SK-N-SH (cell line): ENCODE measurements around the gene UBE4B. TPM values are rescaled to one million over a fixed set of nuclear protein-coding genes. Genes with fewer than 3 reads are reported as not detected.
A peak's percentile ranks its signal among the peaks of the same experiment; 100 is the strongest.

Experiments
- CTCF ChIA-PET: fragments of 300-600, 350-600 bp; formaldehyde crosslinking; extraction: SDS; loops from one replicate; lab custom pipeline; 2021; lab: Yijun Ruan, JAX
- POLR2A ChIA-PET: fragments of 350-600 bp; sonication (Branson Sonifier 250); formaldehyde crosslinking; extraction: SDS; loops from one replicate; lab custom pipeline; 2020; ENCODE audit warnings: antibody characterized with exemption, inconsistent platforms; lab: Yijun Ruan, JAX
- DNase-seq: peaks from one replicate; pipeline ENCODE4 v3.0.0; 2012
- H2AFZ ChIP-seq: fragments of 200-600 bp; sonication (generic); 2 replicates; pipeline ENCODE4 v1.8.1; 2016; ENCODE audit warnings: antibody characterized with exemption, mild to moderate bottlenecking, low read depth
- H3F3A ChIP-seq: fragments of 200-600 bp; sonication (generic); replicated peaks from 2 replicates; pipeline ENCODE3; 2016; ENCODE audit warnings: antibody characterized with exemption, mild to moderate bottlenecking; ENCODE audit not compliant: insufficient read depth
- H3K27ac ChIP-seq, 2 experiments: fragments of 200-500 bp in 1 of 2; fragments of 200-600 bp in 1 of 2; sonication (Bioruptor generic) in 1 of 2; sonication (generic), shearing (Covaris generic) in 1 of 2; 2 replicates each; pipeline versions ENCODE4 v1.5.1 to v1.6.1; 2014 to 2016; ENCODE audit warnings: low read depth in 2 of 2, inconsistent platforms in 1 of 2, low read length in 1 of 2, mild to moderate bottlenecking in 1 of 2, mixed read lengths in 1 of 2
- H3K27me3 ChIP-seq: fragments of 200-600 bp; sonication (generic), shearing (Covaris generic); 2 replicates; pipeline ENCODE4 v1.6.1; 2016; ENCODE audit warnings: mixed run types; ENCODE audit not compliant: insufficient read depth
- H3K36me3 ChIP-seq, 2 experiments: fragments of 200-500 bp in 1 of 2; fragments of 200-600 bp in 1 of 2; sonication (Bioruptor generic) in 1 of 2; sonication (generic) in 1 of 2; replicated peaks in 1 of 2; 2 replicates each; pipeline versions ENCODE3 to v1.5.1; 2014 to 2016; ENCODE audit warnings: low read length in 1 of 2, mild to moderate bottlenecking in 1 of 2; ENCODE audit not compliant: insufficient read depth in 2 of 2, control insufficient read depth in 1 of 2
- H3K4me1 ChIP-seq, 2 experiments: fragments of 200-500 bp in 1 of 2; fragments of 200-600 bp in 1 of 2; sonication (Bioruptor generic) in 1 of 2; sonication (generic), shearing (Covaris generic) in 1 of 2; 2 replicates each; pipeline versions ENCODE4 v1.5.1 to v1.6.1; 2014 to 2016; ENCODE audit warnings: low read depth in 1 of 2, low read length in 1 of 2, mixed run types in 1 of 2; ENCODE audit not compliant: insufficient read depth in 2 of 2, control insufficient read depth in 1 of 2
- H3K4me2 ChIP-seq: fragments of 200-600 bp; sonication (generic), shearing (Covaris generic); 2 replicates; pipeline ENCODE4 v1.6.1; 2017; ENCODE audit warnings: mixed run types
- H3K4me3 ChIP-seq, 2 experiments: fragments of 200-500 bp in 1 of 2; fragments of 200-600 bp in 1 of 2; sonication (Bioruptor generic) in 1 of 2; sonication (generic), shearing (Covaris generic) in 1 of 2; 2 replicates each; pipeline versions ENCODE4 v1.5.1 to v1.8.1; 2014 to 2016; ENCODE audit warnings: low read depth in 2 of 2, inconsistent platforms in 1 of 2, low read length in 1 of 2, mild to moderate bottlenecking in 1 of 2, mixed read lengths in 1 of 2, moderate library complexity in 1 of 2
- H3K79me2 ChIP-seq: fragments of 200-600 bp; sonication (generic); 2 replicates; pipeline ENCODE4 v1.8.1; 2017; ENCODE audit warnings: mild to moderate bottlenecking; ENCODE audit not compliant: insufficient read depth
- H3K9ac ChIP-seq: fragments of 200-600 bp; sonication (generic); 2 replicates; pipeline ENCODE4 v1.6.1; 2017; ENCODE audit warnings: mixed run types
- H3K9me2 ChIP-seq: fragments of 200-600 bp; sonication (generic); 2 replicates; pipeline ENCODE4 v1.6.1; 2017; ENCODE audit warnings: mixed run types
- H3K9me3 ChIP-seq: fragments of 200-600 bp; sonication (generic); 2 replicates; pipeline ENCODE4 v1.6.1; 2017; ENCODE audit warnings: mixed run types, mild to moderate bottlenecking, moderate library complexity
- H4K20me1 ChIP-seq: fragments of 200-600 bp; sonication (generic); 2 replicates; pipeline ENCODE4 v1.6.1; 2017; ENCODE audit warnings: mild to moderate bottlenecking, mixed run types; ENCODE audit not compliant: insufficient read depth
- CHD2 ChIP-seq: fragments of 150-350 bp; IDR thresholded peaks from 2 replicates; pipeline ENCODE4 v1.6.1; 2018; ENCODE audit warnings: low read length; ENCODE audit not compliant: partially characterized antibody
- FOSL2 ChIP-seq: IDR thresholded peaks from 2 replicates; pipeline ENCODE4 v1.4.0; 2012; ENCODE audit warnings: low read depth, mild to moderate bottlenecking, moderate library complexity, borderline replicate concordance
- FOXJ3 ChIP-seq: sonication (generic); formaldehyde crosslinking; IDR thresholded peaks from 2 replicates; pipeline ENCODE4 v1.5.1; 2020; ENCODE audit warnings: mild to moderate bottlenecking, missing genetic modification reagents
- FOXM1 ChIP-seq: IDR thresholded peaks from 2 replicates; pipeline ENCODE4 v1.4.0; 2012; ENCODE audit warnings: low read depth, mild to moderate bottlenecking
- GABPA ChIP-seq: IDR thresholded peaks from 2 replicates; pipeline ENCODE4 v1.4.0; 2012; ENCODE audit warnings: low read depth, mild to moderate bottlenecking
- JUND ChIP-seq: IDR thresholded peaks from 2 replicates; pipeline ENCODE4 v1.4.0; 2012
- POLR2AphosphoS5 ChIP-seq: IDR thresholded peaks from 2 replicates; pipeline ENCODE4 v1.6.1; 2012; ENCODE audit warnings: low read depth, low read length
- RAD21 ChIP-seq: IDR thresholded peaks from 2 replicates; pipeline ENCODE4 v1.6.1; 2012; ENCODE audit warnings: mild to moderate bottlenecking, low read length
- RXRA ChIP-seq: IDR thresholded peaks from 2 replicates; pipeline ENCODE4 v1.4.0; 2012; ENCODE audit warnings: low read depth, mild to moderate bottlenecking, borderline replicate concordance
- SMC3 ChIP-seq: IDR thresholded peaks from 2 replicates; pipeline ENCODE4 v1.6.1; 2012; ENCODE audit warnings: low read depth, low read length, improper control_type of control experiment
- TAF1 ChIP-seq: IDR thresholded peaks from 2 replicates; pipeline ENCODE4 v1.6.1; 2012; ENCODE audit warnings: low read depth, mild to moderate bottlenecking, low read length, moderate library complexity, borderline replicate concordance
- WGBS: methylation state at CpG from one replicate; pipeline ENCODE4 v1.1.6; 2017; ENCODE audit warnings: low lambda C conversion rate; 5-methylcytosine and 5-hydroxymethylcytosine counted together
- polyA plus RNA-seq, 3 experiments: library from polyadenylated mRNA; depleted of rRNA; stranded (reverse); fragments of >200 nt; gene quantifications; 2 replicates each; pipeline ENCODE4 v1.2.3, GENCODE V29; 2012
- TF ChIP-seq, protein P1 (sequence below): fragments of 150-350 bp; IDR thresholded peaks from 2 replicates; pipeline ENCODE4 v1.6.1; 2016; ENCODE audit warnings: mild to moderate bottlenecking, low read depth, low read length
- TF ChIP-seq, protein P2 (sequence below): IDR thresholded peaks from 2 replicates; pipeline ENCODE4 v1.4.0; 2012; ENCODE audit warnings: low read depth, borderline replicate concordance
- TF ChIP-seq, protein P3 (sequence below): fragments of 200-600 bp; sonication (generic); IDR thresholded peaks from 2 replicates; pipeline ENCODE4 v1.6.1; 2017; ENCODE audit warnings: antibody characterized with exemption, mild to moderate bottlenecking, moderate library complexity
- TF ChIP-seq, protein P4 (sequence below): IDR thresholded peaks from 2 replicates; pipeline ENCODE4; 2012

The UBE4B gene
- polyA plus RNA-seq, 1 of the 3 experiments (the other 2 are of a cell fraction): 19.1 TPM

DNA sequence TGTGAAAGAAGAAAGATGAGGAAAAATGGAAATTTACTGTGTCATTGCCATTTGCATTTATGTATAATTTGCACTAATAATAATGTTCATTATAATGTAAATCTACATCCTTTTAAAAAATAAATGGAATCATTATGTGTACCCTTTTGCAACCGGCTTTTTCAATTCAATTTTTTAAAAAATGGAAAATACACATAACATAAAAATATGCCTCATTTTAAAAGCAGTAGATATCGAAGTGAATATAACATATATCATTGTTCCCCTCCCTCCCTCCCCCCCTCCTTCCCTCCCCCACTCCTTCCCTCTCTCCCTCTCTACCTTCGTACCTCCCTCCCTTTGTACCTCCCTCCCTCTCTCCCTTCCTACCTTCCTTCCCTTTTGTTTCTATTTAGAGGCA, 33.0 kb downstream of the UBE4B start (continued):
- TF ChIP-seq, protein P1, sequence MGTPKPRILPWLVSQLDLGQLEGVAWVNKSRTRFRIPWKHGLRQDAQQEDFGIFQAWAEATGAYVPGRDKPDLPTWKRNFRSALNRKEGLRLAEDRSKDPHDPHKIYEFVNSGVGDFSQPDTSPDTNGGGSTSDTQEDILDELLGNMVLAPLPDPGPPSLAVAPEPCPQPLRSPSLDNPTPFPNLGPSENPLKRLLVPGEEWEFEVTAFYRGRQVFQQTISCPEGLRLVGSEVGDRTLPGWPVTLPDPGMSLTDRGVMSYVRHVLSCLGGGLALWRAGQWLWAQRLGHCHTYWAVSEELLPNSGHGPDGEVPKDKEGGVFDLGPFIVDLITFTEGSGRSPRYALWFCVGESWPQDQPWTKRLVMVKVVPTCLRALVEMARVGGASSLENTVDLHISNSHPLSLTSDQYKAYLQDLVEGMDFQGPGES: no peak
- TF ChIP-seq GABPA: no peak
- no peak for TF ChIP-seq TAF1
- TF ChIP-seq RXRA: no peak
- TF ChIP-seq SMC3: no peak

DNA sequence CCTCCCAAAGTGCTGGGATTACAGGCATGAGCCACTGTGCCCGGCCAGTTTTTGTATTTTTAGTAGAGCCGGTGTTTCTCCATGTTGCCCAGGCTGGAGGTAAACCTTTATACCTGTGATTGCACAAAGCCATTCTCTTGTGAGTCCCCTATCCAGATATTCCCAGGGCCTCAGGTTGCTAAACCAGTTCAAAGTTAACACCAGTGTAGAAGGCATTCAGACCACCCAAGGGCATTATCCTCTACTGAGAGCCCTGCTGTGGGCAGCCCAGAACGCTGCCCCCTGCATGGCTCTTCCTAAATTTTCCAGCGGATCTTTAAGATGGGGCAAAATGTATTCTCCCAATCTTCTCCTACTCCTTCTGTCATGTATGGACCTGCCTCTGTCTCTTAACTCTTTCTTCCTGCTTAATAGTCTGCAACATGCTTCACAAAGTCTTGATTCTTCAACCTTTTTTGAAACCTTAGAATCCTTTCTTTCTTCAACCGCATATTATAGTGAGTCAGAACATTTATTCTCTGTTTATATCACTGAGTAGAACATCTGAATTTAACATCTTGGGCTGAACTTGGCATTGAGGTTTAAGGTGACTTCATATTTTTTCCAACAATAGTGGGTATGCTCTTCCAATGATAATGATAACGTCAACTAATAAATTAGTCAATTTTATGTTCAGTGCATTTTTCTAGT, 36.0 kb downstream of the UBE4B start:
- CTCF ChIA-PET: no interaction called here
- Histone ChIP-seq H3K9me2 (no peaks in the 10 kb centered on the region), H3K4me1 (peaks cover 0 to 15% of the 10 kb centered on the region in 2 experiments; a peak in 2 of 4 replicates), H3K4me3 (no peak overlapping the region), H3K27me3 (no peaks in the 10 kb centered on the region), H3K9me3 (no peaks in the 10 kb centered on the region), H3F3A (peaks cover 25% of the 10 kb centered on the region), H3K9ac (no peak overlapping the region), H3K27ac (peak overlapping the region in 1 of 2 experiments; percentile 33; a peak in 1 of 4 replicates), H3K79me2 (peaks cover 84% of the 10 kb centered on the region), H3K4me2 (no peak overlapping the region), H3K36me3 (peaks cover 0 to 2% of the 10 kb centered on the region in 2 experiments), H4K20me1 (no peaks in the 10 kb centered on the region), H2AFZ (no peak overlapping the region)
- POLR2A ChIA-PET: no interaction called here
- no peak for TF ChIP-seq FOXJ3 (CRISPR knock-in tag)
- TF ChIP-seq, protein P2, sequence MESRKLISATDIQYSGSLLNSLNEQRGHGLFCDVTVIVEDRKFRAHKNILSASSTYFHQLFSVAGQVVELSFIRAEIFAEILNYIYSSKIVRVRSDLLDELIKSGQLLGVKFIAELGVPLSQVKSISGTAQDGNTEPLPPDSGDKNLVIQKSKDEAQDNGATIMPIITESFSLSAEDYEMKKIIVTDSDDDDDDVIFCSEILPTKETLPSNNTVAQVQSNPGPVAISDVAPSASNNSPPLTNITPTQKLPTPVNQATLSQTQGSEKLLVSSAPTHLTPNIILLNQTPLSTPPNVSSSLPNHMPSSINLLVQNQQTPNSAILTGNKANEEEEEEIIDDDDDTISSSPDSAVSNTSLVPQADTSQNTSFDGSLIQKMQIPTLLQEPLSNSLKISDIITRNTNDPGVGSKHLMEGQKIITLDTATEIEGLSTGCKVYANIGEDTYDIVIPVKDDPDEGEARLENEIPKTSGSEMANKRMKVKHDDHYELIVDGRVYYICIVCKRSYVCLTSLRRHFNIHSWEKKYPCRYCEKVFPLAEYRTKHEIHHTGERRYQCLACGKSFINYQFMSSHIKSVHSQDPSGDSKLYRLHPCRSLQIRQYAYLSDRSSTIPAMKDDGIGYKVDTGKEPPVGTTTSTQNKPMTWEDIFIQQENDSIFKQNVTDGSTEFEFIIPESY: no peak
- TF ChIP-seq, protein P3, sequence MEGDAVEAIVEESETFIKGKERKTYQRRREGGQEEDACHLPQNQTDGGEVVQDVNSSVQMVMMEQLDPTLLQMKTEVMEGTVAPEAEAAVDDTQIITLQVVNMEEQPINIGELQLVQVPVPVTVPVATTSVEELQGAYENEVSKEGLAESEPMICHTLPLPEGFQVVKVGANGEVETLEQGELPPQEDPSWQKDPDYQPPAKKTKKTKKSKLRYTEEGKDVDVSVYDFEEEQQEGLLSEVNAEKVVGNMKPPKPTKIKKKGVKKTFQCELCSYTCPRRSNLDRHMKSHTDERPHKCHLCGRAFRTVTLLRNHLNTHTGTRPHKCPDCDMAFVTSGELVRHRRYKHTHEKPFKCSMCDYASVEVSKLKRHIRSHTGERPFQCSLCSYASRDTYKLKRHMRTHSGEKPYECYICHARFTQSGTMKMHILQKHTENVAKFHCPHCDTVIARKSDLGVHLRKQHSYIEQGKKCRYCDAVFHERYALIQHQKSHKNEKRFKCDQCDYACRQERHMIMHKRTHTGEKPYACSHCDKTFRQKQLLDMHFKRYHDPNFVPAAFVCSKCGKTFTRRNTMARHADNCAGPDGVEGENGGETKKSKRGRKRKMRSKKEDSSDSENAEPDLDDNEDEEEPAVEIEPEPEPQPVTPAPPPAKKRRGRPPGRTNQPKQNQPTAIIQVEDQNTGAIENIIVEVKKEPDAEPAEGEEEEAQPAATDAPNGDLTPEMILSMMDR: no peak
- TF ChIP-seq RAD21: no peak
- no peak for TF ChIP-seq FOSL2
- TF ChIP-seq CHD2: no peak
- no peak for TF ChIP-seq FOXM1
- no peak for TF ChIP-seq POLR2AphosphoS5
- TF ChIP-seq, protein P1: no peak
- TF ChIP-seq JUND: no peak
- TF ChIP-seq, protein P4, sequence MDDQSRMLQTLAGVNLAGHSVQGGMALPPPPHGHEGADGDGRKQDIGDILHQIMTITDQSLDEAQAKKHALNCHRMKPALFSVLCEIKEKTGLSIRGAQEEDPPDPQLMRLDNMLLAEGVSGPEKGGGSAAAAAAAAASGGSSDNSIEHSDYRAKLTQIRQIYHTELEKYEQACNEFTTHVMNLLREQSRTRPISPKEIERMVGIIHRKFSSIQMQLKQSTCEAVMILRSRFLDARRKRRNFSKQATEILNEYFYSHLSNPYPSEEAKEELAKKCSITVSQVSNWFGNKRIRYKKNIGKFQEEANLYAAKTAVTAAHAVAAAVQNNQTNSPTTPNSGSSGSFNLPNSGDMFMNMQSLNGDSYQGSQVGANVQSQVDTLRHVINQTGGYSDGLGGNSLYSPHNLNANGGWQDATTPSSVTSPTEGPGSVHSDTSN: no peak
- TF ChIP-seq TAF1: no peak
- WGBS: 91% methylated on average over 6 of the region's 6 CpGs
- no peak for DNase-seq
